Measurements from ENCODE around the gene MGAT5. TPM values are rescaled to one million over a fixed set of nuclear protein-coding genes. Genes with fewer than 3 reads are reported as not detected.

Gene MGAT5
- total RNA-seq, 1 experiment from 2014 or later, result 52.4 TPM

GRCh38 chr2:134491771-134492441 lies 238.0 kb downstream of the MGAT5 start:
- no peak overlapping the region for H3K27ac Mint-ChIP-seq
- no peak overlapping the region for H3K4me3 Mint-ChIP-seq
- CTCF ChIA-PET, result no interaction called here
- no peak for TF ChIP-seq KAT7 (CRISPR knock-in tag; IDR thresholded peaks at IDR 0.05; ENCODE audit: borderline replicate concordance)
- no peak for TF ChIP-seq CDX4 (CRISPR knock-in tag; IDR thresholded peaks at IDR 0.05; ENCODE audit: borderline replicate concordance)
- no peak for TF ChIP-seq TEAD4 (CRISPR knock-in tag; IDR thresholded peaks at IDR 0.05)
- TF ChIP-seq ZNF425 (CRISPR knock-in tag; conservative IDR thresholded peaks at IDR 0.05), result no peak
- no peak for TF ChIP-seq ATF2 (CRISPR knock-in tag; IDR thresholded peaks at IDR 0.05; ENCODE audit: borderline replicate concordance, low read depth)
- no peak for TF ChIP-seq ATF3 (CRISPR knock-in tag; conservative IDR thresholded peaks at IDR 0.05)
- ATAC-seq (no peak), DNase-seq (ENCODE audit: low spot score) (no peak)
- H3K27me3 Mint-ChIP-seq (ENCODE audit: low read depth), result no peaks in the 10 kb centered on the region
- no peaks in the 10 kb centered on the region for H3K9me3 Mint-ChIP-seq
- POLR2A ChIA-PET, result no interaction called here
- peaks cover 7% of the 10 kb centered on the region; the same call in 1 of the 2 replicates for H3K4me1 Mint-ChIP-seq
- no peaks in the 10 kb centered on the region for H3K36me3 Mint-ChIP-seq

- H3K4me3 Mint-ChIP-seq, result no peak overlapping the region
- ChIA-PET CTCF (no interaction called here), POLR2A (no interaction called here)
- H3K27ac Mint-ChIP-seq, result no peak overlapping the region
- ATAC-seq (no peak), DNase-seq (ENCODE audit: low spot score) (no peak)
- H3K27me3 Mint-ChIP-seq (ENCODE audit: low read depth), result no peaks in the 10 kb centered on the region
- no peaks in the 10 kb centered on the region for H3K9me3 Mint-ChIP-seq
- no peak for TF ChIP-seq ZBTB21 (CRISPR knock-in tag; IDR thresholded peaks at IDR 0.05; ENCODE audit: borderline replicate concordance)
- peaks cover 7% of the 10 kb centered on the region; the same call in 1 of the 2 replicates for H3K4me1 Mint-ChIP-seq
- H3K36me3 Mint-ChIP-seq, result no peaks in the 10 kb centered on the region
These were observed 239.9 kb downstream of the MGAT5 start for GRCh38 chr2:134493797-134494196.

GRCh38 chr2:134498654-134499053 lies 244.8 kb downstream of the MGAT5 start:
- H3K27me3 Mint-ChIP-seq (ENCODE audit: low read depth), result no peaks in the 10 kb centered on the region
- H3K36me3 Mint-ChIP-seq, result no peaks in the 10 kb centered on the region
- no peak overlapping the region for H3K27ac Mint-ChIP-seq
- H3K9me3 Mint-ChIP-seq, result 0 out of 2 replicates have a peak, but pooled peaks cover 4% of the 10 kb centered on the region
- CTCF ChIA-PET, result interaction anchor here (0.6 to 1.9 kb wide), 6 partner anchors 8 to 400 kb away, joined by 3 to 8 read pairs (median 4); no protein-coding TSS in a partner anchor
- no peak overlapping the region for H3K4me3 Mint-ChIP-seq
- peaks cover 12% of the 10 kb centered on the region for H3K4me1 Mint-ChIP-seq
- ATAC-seq, result no peak
- DNase-seq (ENCODE audit: low spot score), result no peak
- POLR2A ChIA-PET, result no interaction called here
- TF ChIP-seq TEAD4 (CRISPR knock-in tag; IDR thresholded peaks at IDR 0.05), result no peak
- TF ChIP-seq ZNF138 (CRISPR knock-in tag; conservative IDR thresholded peaks at IDR 0.05), result no peak
- TF ChIP-seq ZNF671 (CRISPR knock-in tag; IDR thresholded peaks at IDR 0.05), result no peak
- TF ChIP-seq ZNF425 (CRISPR knock-in tag; conservative IDR thresholded peaks at IDR 0.05), result no peak
- no peak for TF ChIP-seq NFYB (CRISPR knock-in tag; conservative IDR thresholded peaks at IDR 0.05; ENCODE audit: low read depth)
- no peak for TF ChIP-seq FOXJ3 (CRISPR knock-in tag; IDR thresholded peaks at IDR 0.05; ENCODE audit: borderline replicate concordance)
- no peak for TF ChIP-seq ZNF396 (CRISPR knock-in tag; IDR thresholded peaks at IDR 0.05; ENCODE audit: borderline replicate concordance)
- no peak for TF ChIP-seq TCF7 (CRISPR knock-in tag; IDR thresholded peaks at IDR 0.05; ENCODE audit: low read depth)
- TF ChIP-seq CTCF (IDR thresholded peaks at IDR 0.05), result no peak
- TF ChIP-seq ZNF512 (CRISPR knock-in tag; IDR thresholded peaks at IDR 0.05; ENCODE audit: borderline replicate concordance), result no peak
- no peak for TF ChIP-seq SMAD3 (CRISPR knock-in tag; IDR thresholded peaks at IDR 0.05; ENCODE audit: borderline replicate concordance)
- TF ChIP-seq FOXP1 (CRISPR knock-in tag; IDR thresholded peaks at IDR 0.05; ENCODE audit: borderline replicate concordance), result no peak
- TF ChIP-seq ZBTB43 (CRISPR knock-in tag; IDR thresholded peaks at IDR 0.05), result no peak
